Measurements from ENCODE around the gene ZBTB8A.
"Not testable (repeated sequence)": the region's sequence is repeated elsewhere in the genome, so short reads cannot be mapped to it uniquely, and the experiment has no call there.

Gene ZBTB8A

DNA sequence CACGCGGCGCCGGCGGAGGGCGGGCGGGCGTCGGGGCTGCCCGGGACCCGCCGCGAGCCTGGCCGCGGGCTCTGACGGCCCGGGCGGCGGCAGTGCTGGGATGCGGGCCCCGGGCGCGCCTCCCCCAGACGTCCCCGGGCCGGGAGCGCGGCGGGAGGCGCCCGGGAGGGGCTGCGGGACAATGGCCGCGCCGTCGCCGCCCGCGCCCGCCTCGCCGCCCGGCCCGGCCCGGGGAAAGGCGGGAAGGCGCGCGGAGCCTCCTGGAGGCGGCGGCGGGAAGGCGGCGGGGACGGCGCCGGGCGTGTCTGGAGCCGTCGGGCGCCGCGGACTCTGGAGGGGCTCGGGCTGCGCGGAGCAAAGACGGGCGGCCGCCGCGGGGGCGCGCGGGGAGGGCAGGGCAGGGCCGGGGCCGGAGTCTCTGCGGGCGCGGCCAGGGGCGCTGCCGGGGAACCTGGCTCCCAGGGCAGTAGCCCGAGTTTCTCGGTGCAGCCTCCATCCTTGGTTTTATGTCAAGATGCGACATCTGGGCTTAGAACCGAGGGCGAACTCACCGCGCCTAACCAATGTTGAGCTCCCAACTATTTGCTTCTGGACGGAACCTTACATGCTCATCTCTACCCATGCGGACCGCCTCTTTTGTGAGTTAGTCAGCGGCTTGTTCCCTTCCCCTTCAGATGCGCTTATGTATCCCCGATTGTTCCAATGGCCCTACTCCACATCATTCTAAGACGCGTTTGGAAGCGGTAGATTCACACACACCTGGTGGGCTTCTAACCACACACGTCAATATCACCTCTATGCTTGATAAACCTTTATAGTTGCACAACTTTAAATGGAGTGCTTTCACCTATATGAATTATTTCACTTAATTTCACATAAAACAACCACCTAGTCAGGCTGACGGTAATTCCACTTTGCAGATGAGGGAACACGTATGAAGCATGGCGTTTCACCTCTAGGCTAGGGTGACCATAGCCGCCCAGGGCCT is 651 bp downstream of the ZBTB8A start:
- DNase-seq, result peak; percentile 48

DNA sequence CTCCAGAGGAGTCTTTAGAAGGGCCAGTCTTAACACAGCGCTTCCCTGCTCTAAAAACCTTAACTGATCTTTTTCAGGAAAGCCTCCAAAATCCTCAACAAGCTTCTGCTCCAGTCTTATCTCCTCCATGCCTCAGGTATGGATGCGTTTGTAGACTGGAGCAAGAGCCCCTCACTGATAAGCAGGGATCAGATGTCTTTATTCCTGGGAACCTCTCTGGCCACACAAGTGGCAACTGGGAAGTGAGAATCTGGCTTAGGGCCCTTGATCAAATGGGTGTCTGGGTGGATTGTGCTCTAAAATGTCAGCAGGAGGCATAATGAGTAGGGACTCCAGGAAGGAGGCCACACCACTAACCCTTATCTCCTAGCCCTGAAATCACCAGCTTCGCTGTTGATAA is 1.4 kb downstream of the ZBTB8A start:
- peak; percentile 48 for DNase-seq

DNA sequence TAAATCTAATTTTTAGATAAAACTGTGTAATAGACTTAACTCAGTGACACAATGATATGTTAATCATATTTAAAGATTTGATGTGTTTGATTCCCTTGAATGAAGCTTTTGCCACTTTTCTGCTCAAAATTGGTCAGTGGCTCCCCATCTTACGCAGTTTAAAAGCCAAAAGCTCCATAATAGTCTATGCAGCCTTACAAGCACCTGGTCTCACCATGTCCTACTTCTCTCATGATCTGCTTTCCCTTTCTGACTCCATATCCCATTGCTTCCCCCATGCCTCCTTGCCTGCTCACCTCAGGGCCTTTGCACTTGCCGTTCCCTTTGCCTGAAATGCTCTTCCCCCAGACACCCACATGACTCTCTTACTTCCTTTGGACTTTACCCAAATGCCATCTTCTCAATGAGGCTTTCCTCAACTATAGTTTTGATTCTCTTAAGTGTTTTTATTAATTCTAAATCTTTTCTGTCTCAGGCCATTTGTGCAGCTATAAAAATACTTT is 1.9 kb downstream of the ZBTB8A start:
- no peak for DNase-seq

DNA sequence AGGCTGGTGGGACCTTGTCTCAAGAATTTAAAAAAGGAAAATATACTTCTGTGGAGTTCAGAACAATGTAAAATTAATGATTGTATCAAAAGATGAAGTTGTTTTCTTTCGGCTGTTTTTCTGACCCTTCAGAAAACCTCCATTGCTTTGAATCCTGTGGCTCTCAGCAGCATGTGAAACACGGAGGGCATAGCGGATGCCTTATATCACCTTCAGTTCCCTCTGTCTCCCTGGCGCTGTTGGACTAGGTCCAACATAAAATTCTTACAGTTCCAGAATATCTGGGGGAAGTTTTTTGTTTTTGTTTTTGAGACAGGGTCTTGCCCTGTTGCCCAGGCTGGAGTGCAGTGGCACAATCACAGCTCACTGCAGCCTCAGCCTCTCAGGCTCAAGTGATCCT is 7.4 kb downstream of the ZBTB8A start:
- DNase-seq, result no peak

- no peak for DNase-seq
Measured at GRCh38 chr1:32549616-32550015, 10.4 kb downstream of the ZBTB8A start.

- no peak for DNase-seq
Measured at GRCh38 chr1:32554288-32554687, 15.1 kb downstream of the ZBTB8A start.

GRCh38 chr1:32557035-32557434 is 17.8 kb downstream of the ZBTB8A start:
- not testable (repeated sequence) for DNase-seq

DNA sequence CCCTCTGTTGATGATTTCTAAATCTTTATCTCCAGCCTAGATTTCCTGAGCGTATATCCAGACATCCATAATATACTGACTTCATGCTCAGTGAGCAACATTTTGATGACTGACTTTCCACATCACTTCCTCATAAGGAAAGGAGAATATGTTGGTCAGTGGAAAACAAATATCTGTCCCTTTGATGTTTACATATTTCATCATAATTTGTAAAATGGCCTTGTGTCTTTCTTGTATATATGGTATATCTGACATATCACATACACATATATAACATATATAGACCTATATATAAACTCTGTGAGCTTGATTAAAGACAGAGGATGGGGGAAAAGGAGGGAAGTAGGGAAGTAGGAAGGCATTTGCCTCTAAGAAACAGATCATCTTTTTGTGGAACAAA is 18.6 kb downstream of the ZBTB8A start:
- no peak for DNase-seq

GRCh38 chr1:32568929-32569328 is 29.7 kb downstream of the ZBTB8A start:
- no peak for DNase-seq

DNA sequence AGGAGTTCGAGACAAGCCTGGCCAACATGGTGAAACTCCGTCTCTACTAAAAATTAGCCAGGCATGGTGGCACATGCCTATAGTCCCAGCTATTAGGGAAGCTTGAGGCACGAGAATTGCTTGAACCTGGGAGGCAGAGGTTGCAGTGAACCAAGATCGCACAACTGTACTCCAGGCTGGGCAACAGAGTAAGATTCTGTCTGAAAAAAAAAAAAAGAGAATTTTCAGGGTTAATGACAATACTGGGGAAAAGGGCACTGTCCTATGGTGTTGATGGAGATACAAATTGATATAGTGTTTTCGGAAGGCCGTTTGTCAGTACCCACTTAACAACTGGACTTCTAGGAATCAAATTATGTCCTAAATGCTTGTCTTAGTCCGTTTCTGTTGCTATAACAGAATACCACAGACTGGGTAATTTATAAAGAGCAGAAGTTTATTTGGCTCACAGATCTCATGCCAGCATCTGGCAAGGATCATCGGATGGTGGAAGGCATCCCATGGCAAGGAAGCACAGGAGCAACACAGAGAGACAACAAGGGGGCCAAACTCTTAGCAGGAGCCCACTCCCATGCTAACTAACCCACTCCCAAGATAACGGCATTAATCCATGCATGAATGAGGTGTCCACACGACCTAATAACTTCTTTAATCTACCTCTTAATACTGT is 41.3 kb downstream of the ZBTB8A start:
- no peak for DNase-seq

GRCh38 chr1:32592943-32593342 is 53.7 kb downstream of the ZBTB8A start:
- no peak for DNase-seq

GRCh38 chr1:32600034-32600433 is 60.8 kb downstream of the ZBTB8A start:
- DNase-seq, result no peak

DNA sequence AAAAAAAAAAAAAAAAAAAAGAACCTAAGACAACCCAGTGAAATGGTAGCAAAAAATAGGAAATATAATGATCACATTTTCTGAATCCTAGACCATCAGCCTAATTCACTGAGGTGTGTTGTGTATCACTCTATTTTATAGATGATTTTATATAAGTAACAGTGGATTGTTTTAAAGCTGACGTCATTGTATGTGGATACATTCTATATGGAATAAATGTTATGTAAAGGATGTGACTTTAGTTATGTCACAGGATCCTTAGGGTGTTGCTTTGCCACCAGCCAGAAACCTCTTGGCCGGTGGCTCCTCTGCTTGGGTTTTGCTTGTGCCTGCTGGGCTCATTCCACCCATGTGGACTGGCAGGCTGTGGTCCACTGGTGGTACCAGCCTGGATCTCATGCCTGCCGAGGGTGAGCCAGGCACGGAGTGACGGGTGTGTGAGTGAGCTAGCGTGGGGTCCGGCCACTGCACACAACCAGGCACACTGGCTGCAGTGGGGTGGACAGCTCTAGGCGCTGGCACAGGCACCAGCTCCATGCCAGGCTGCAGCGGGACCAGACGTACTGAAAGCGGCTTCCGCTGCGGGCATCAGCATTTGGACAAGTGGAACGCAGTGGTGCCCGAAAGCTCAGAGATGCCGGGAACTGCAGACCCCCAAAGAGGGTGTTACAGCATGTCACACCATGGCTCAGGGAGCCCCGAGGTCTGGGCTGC is 66.6 kb downstream of the ZBTB8A start:
- no peak for DNase-seq

DNA sequence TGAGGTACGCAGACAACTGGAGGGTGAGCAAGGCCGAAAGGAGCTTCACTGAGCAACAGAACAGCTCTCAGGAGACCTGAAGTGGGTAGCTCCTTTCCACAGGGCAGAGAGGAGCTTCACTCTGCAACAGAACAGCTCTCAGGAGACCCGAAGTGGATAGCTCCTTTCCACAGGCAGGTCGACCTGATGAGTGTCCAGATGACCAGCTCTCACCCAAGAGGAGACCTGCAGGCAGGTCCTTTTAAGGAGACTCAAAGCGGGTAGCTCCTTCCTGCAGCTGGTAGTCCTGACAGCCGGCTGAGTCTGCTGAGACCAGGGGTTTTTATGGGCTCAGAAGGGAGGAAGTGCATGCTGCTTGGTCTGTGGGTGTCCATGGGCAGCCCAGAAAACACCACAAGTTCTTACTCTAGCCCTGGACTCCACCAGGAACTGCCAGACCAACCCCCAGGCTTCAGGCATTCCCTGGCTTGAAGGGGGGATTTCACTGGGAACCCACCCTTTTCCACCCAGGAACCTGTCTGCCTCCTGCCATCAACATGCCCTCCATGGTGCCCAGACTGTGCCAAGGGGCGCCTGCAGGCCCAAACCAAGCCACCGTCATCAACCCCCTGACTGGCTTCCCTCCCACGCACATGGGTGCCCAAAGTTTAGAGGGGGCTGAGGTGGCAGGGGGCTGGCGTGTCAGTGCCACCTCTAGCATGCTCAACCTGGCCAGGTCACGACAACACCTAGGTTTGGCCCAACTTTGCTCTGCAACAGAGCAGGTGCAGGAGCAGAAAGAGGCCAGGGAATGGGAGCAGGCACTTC is 67.5 kb downstream of the ZBTB8A start:
- no peak for DNase-seq

- DNase-seq, result no peak
Measured at GRCh38 chr1:32609180-32609579, 70.0 kb downstream of the ZBTB8A start.

DNA sequence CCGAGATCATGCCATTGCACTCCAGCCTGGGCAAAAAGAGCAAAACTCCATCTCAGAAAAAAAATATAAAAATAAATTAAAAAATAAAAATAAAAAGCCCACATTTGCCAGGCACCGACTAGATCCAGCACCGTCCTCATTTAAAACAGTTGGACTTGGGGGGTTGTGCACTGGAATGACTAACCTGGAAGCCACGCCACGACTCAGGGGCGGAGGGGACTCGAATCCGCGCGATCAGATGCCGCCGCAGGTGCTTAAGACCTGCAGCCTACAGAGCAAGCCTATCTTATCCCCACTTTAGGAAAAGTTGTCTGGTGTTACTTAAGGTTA is 72.6 kb downstream of the ZBTB8A start:
- DNase-seq, result no peak

DNA sequence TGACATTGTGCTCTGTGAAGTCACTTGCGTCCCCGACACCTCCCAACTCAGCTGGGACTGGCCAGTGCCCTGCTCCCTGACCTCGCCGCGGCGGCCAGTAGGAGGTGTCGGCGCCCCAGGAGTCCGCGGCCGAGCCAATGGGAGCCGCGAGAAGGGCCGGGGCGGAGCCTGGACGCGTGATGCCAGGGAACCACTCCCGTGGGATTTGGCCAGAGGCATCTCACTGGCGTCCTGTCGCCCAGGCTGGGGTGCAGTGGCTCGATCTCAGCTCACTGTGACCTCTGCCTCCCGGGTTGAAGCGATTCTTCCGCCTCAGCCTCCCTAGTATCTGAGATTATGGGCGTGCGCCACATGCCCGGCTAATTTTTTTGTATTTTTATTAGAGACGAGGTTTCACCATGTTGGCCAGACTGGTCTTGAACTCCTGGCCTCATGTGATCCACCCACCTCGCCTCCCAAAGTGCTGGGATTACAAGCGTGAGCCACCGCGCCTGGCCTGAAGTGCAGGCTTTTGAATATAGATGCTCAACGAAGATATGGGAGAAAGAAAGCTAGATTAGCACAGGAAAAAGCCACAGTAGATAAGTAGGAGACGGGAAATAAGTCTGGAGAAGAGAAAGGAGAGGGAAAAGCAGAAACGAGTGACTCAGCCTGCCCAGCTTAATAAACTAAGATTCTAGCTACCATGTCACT is 73.1 kb downstream of the ZBTB8A start:
- peak; percentile 53 for DNase-seq

DNA sequence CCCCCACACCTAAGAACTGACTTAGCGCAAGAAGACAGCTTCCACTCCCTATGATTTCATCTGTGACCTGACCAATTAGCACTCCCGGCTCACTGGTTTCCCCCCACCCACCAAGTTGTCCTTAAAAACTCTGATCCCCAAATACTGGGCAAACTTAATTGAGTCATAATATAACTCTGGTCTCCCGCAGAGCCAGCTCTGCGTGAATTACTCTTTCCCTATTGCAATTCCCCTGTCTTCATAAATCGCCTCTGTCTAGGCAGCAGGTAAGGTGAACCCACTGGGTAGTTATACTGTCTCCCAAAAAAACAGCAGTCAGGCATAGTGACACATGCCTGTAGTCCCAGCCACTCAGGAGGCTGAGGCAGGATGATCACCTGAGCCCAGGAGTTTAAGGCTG is 74.2 kb downstream of the ZBTB8A start:
- DNase-seq, result no peak

DNA sequence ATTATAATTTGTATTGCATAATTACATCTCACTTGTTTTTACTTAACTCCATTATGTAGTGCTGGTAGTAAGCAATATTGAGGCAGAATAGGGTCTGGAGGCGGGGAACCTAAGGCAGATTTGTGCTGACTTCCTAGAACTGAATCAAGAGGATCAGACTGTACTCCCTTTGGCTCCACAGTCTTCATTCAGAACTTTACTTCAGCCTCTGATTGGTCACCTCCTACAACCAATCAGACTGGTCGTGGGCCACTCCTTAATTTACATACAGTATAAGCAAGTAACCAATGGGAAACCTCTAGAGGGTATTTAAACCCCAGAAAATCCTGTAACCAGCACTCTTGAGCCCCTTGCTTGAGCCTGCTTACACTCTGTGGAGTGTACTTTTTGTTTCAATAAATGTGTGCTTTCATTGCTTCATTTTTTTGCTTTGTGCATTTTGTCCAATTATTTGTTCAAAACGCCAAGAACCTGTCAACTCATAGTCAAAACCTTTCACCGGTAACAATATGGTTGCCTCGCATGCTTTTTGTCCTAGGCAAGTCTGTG is 79.5 kb downstream of the ZBTB8A start:
- DNase-seq, result no peak

DNA sequence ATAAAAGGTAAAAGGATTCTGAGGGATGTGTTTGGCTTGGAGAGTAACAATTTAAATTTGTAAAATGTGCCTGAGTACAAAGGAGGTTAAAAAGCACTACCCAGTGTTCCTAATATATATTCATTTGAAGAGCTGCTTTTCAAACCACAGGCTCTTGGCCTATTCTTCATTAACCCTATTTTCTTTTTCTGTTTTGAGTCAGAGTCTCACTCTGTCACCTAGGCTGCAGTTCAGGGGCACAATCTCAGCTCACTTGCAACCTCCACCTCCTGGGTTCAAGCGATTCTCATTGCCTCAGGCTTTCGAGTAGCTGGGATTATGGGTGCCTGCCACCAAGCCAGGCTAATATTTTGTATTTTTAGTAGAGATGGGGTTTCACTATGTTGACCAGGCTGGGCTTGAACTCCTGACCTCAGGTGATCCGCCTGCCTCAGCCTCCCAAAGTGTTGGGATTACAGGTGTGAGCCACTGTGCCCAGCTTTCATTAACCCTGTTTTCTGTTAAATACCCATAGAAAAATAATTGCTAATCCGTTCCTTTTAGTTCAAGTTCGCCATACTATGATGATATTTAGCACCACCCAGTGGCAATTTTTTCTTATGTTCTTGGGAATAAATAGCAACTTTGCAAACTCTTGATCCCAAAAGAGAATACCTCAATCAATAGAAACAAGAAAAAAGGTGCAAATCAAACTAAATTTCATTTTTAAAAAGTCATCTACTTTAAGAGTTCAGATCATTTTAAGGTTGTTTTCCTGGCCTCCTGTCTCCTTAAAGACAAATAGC is 80.7 kb downstream of the ZBTB8A start:
- DNase-seq, result no peak

DNA sequence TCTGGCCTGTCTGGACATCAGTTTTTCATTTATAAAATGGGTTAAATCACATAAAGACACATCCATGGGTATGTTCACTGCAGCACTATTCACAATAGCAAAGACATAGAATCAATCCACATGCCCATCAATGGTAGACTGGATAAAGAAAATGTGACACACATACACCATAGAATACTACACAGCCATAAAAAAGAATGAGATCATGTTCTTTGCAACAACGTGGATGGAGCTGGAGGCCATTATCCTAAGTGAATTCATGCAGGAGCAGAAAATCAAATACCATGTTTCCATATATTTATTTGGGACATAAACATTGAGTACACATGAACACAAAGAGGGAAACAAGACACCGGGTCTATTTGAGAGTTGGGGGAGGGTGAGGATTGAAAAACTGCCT is 83.0 kb downstream of the ZBTB8A start:
- DNase-seq, result no peak

Data from NCI-H510A treated with DMSO at 0.1 percent for 48 hours (cell line).